Suprapubic skin (tissue), 4 donors: Measurements from ENCODE around the gene PRR36.

Experiments used
- POLR2A ChIP-seq, 2 donors: fragments of 450-650 bp; IDR thresholded peaks; one replicate each; pipeline ENCODE4 v1.6.1; 2017; ENCODE audit warnings: antibody characterized with exemption in 2 of 2, mild to moderate bottlenecking in 2 of 2, moderate library complexity in 2 of 2
- POLR2AphosphoS5 ChIP-seq, 3 donors: sonication (generic); formaldehyde crosslinking; IDR thresholded peaks; one replicate each; pipeline ENCODE4 v1.6.1; 2017; ENCODE audit warnings: antibody characterized with exemption in 3 of 3
- TF ChIP-seq, protein P1 (sequence below), 2 donors: fragments of 200-600 bp in 1 of 2; fragments of 450-650 bp in 1 of 2; sonication (generic) in 1 of 2; IDR thresholded peaks; one replicate each; pipeline ENCODE4 v1.5.1; 2016 to 2019; ENCODE audit warnings: antibody characterized with exemption in 2 of 2, mild to moderate bottlenecking in 1 of 2, moderate library complexity in 1 of 2

DNA sequence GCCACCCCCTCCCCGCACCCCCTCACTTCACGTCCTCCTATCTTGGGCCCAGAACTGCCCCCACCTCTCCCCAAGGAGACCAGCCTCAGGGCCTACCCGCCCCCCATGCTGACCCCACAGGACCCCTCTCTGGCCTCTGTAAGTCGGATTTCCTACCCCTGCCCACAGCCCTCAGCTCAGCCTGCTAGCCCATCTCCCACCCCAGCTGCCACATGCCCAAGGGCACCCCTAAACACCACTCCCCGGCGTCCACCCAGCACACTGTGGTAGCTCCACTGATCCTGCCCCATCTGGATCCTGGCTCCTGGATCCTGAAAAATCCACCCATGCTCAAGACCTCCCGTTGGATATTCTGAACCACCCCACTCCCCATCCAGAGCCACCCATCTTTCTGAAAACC, 43.4 kb downstream of the PRR36 start:
- TF ChIP-seq, protein P1, sequence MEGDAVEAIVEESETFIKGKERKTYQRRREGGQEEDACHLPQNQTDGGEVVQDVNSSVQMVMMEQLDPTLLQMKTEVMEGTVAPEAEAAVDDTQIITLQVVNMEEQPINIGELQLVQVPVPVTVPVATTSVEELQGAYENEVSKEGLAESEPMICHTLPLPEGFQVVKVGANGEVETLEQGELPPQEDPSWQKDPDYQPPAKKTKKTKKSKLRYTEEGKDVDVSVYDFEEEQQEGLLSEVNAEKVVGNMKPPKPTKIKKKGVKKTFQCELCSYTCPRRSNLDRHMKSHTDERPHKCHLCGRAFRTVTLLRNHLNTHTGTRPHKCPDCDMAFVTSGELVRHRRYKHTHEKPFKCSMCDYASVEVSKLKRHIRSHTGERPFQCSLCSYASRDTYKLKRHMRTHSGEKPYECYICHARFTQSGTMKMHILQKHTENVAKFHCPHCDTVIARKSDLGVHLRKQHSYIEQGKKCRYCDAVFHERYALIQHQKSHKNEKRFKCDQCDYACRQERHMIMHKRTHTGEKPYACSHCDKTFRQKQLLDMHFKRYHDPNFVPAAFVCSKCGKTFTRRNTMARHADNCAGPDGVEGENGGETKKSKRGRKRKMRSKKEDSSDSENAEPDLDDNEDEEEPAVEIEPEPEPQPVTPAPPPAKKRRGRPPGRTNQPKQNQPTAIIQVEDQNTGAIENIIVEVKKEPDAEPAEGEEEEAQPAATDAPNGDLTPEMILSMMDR (IDR thresholded peaks at IDR 0.05): no peak
- TF ChIP-seq POLR2AphosphoS5 (IDR thresholded peaks at IDR 0.05) (no peak), POLR2A (IDR thresholded peaks at IDR 0.05) (no peak)
